Measurements from ENCODE around the gene STRBP.

The STRBP gene

GRCh38 chr9:123267481-123268198 lies 746 bp downstream of the STRBP start:
- TF ChIP-seq NFRKB (IDR thresholded peaks at IDR 0.05) (no peak), HDGF (IDR thresholded peaks at IDR 0.05; ENCODE audit: borderline replicate concordance) (no peak), BHLHE40 (IDR thresholded peaks at IDR 0.05; ENCODE audit: borderline replicate concordance) (no peak), LEF1 (IDR thresholded peaks at IDR 0.05; ENCODE audit: borderline replicate concordance) (no peak), PKNOX1 (IDR thresholded peaks at IDR 0.05) (no peak), ARNT (IDR thresholded peaks at IDR 0.05) (no peak), FOXA1 (IDR thresholded peaks at IDR 0.05) (no peak)
- no peak for DNase-seq (ENCODE audit: extremely low spot score)
- ChIA-PET POLR2A (no interaction called here), CTCF (no interaction called here)

- ChIA-PET CTCF (no interaction called here), POLR2A (interaction anchor here (0.7 kb wide), 1 partner anchor 11 kb away, joined by 3 read pairs; no protein-coding TSS in a partner anchor)
- TF ChIP-seq SP1 (IDR thresholded peaks at IDR 0.05) = no peak
- no peak for TF ChIP-seq FOXM1 (IDR thresholded peaks at IDR 0.05; ENCODE audit: borderline replicate concordance)
- no peak for TF ChIP-seq NFRKB (IDR thresholded peaks at IDR 0.05)
- no peak for TF ChIP-seq ZNF384 (IDR thresholded peaks at IDR 0.05)
- TF ChIP-seq LEF1 (IDR thresholded peaks at IDR 0.05; ENCODE audit: borderline replicate concordance) = no peak
- TF ChIP-seq HDGF (IDR thresholded peaks at IDR 0.05; ENCODE audit: borderline replicate concordance) = no peak
- no peak for TF ChIP-seq BHLHE40 (IDR thresholded peaks at IDR 0.05; ENCODE audit: borderline replicate concordance)
- no peak for TF ChIP-seq SUZ12 (IDR thresholded peaks at IDR 0.05)
- TF ChIP-seq PKNOX1 (IDR thresholded peaks at IDR 0.05) = no peak
- no peak for TF ChIP-seq TARDBP (IDR thresholded peaks at IDR 0.05)
- TF ChIP-seq CTBP1 (IDR thresholded peaks at IDR 0.05; ENCODE audit: borderline replicate concordance) = no peak
- no peak for TF ChIP-seq FOXA1 (IDR thresholded peaks at IDR 0.05)
- TF ChIP-seq FOXK2 (IDR thresholded peaks at IDR 0.05) = no peak
- no peak for TF ChIP-seq ARNT (IDR thresholded peaks at IDR 0.05)
- no peak for TF ChIP-seq ELF4 (IDR thresholded peaks at IDR 0.05)
- TF ChIP-seq L3MBTL2 (conservative IDR thresholded peaks at IDR 0.05) = no peak
- no peak for DNase-seq (ENCODE audit: extremely low spot score)
Measured at GRCh38 chr9:123266655-123267399, 1.6 kb downstream of the STRBP start.

GRCh38 chr9:123265833-123266232 lies 2.6 kb downstream of the STRBP start:
- TF ChIP-seq FOXM1 (IDR thresholded peaks at IDR 0.05; ENCODE audit: borderline replicate concordance) = no peak
- no peak for TF ChIP-seq FOXA1 (IDR thresholded peaks at IDR 0.05)
- TF ChIP-seq BHLHE40 (IDR thresholded peaks at IDR 0.05; ENCODE audit: borderline replicate concordance) = no peak
- TF ChIP-seq L3MBTL2 (conservative IDR thresholded peaks at IDR 0.05) = no peak
- DNase-seq (ENCODE audit: extremely low spot score) = peak; percentile 16
- ChIA-PET CTCF (no interaction called here), POLR2A (interaction anchor here (0.7 kb wide), 1 partner anchor 12 kb away, joined by 3 read pairs; no protein-coding TSS in a partner anchor)

- no peak for DNase-seq (ENCODE audit: extremely low spot score)
- no peak for TF ChIP-seq ZNF384 (IDR thresholded peaks at IDR 0.05)
- TF ChIP-seq ELF4 (IDR thresholded peaks at IDR 0.05) = no peak
- no peak for TF ChIP-seq FOXM1 (IDR thresholded peaks at IDR 0.05; ENCODE audit: borderline replicate concordance)
- no peak for TF ChIP-seq FOXA1 (IDR thresholded peaks at IDR 0.05)
- no peak for TF ChIP-seq BHLHE40 (IDR thresholded peaks at IDR 0.05; ENCODE audit: borderline replicate concordance)
- TF ChIP-seq HDGF (IDR thresholded peaks at IDR 0.05; ENCODE audit: borderline replicate concordance) = no peak
- no peak for TF ChIP-seq SUZ12 (IDR thresholded peaks at IDR 0.05)
- TF ChIP-seq SP1 (IDR thresholded peaks at IDR 0.05) = no peak
- TF ChIP-seq ARNT (IDR thresholded peaks at IDR 0.05) = no peak
- no peak for TF ChIP-seq L3MBTL2 (conservative IDR thresholded peaks at IDR 0.05)
- no peak for TF ChIP-seq TARDBP (IDR thresholded peaks at IDR 0.05)
- TF ChIP-seq CTBP1 (IDR thresholded peaks at IDR 0.05; ENCODE audit: borderline replicate concordance) = no peak
- TF ChIP-seq PKNOX1 (IDR thresholded peaks at IDR 0.05) = no peak; the same call in 1 of the 2 replicates
- TF ChIP-seq LEF1 (IDR thresholded peaks at IDR 0.05; ENCODE audit: borderline replicate concordance) = no peak
- no peak for TF ChIP-seq NFRKB (IDR thresholded peaks at IDR 0.05)
- TF ChIP-seq FOXK2 (IDR thresholded peaks at IDR 0.05) = no peak
- ChIA-PET CTCF (no interaction called here), POLR2A (no interaction called here)
Measured at GRCh38 chr9:123263227-123263626, 5.2 kb downstream of the STRBP start.

GRCh38 chr9:123262338-123262737 lies 6.0 kb downstream of the STRBP start:
- ChIA-PET POLR2A (no interaction called here), CTCF (no interaction called here)
- TF ChIP-seq HDGF (IDR thresholded peaks at IDR 0.05; ENCODE audit: borderline replicate concordance) (no peak), TARDBP (IDR thresholded peaks at IDR 0.05) (no peak), FOXK2 (IDR thresholded peaks at IDR 0.05) (no peak), CTBP1 (IDR thresholded peaks at IDR 0.05; ENCODE audit: borderline replicate concordance) (no peak), NFRKB (IDR thresholded peaks at IDR 0.05) (no peak), BHLHE40 (IDR thresholded peaks at IDR 0.05; ENCODE audit: borderline replicate concordance) (no peak)
- no peak for DNase-seq (ENCODE audit: extremely low spot score)

Measured in HEK293T (cell line).